Psoas muscle (tissue), 8 donors: Measurements from ENCODE around the gene ANKRD28. TPM values are rescaled to one million over a fixed set of nuclear protein-coding genes. Genes with fewer than 3 reads are reported as not detected.

Source experiments
- ATAC-seq, 4 donors: fragments of 200-7000 bp; cut with Tn5 transposase; one replicate each; pipeline ENCODE4 v1.9.1; 2020; ENCODE audit warnings: moderate library complexity in 3 of 4, mild to moderate bottlenecking in 2 of 4
- DNase-seq, 2 donors: peaks; one replicate each; pipeline ENCODE4 v3.0.0-alpha.2; 2020
- H3K27ac ChIP-seq: fragments of 200-600 bp; one replicate; pipeline ENCODE4 v1.8.0; 2022
- H3K27me3 ChIP-seq, 3 donors: fragments of 200-600 bp in 1 of 3; one replicate each; pipeline versions ENCODE4 v1.6.1 to v1.8.0; 2013 to 2022; ENCODE audit warnings: low read length in 2 of 3, mild to moderate bottlenecking in 2 of 3, moderate library complexity in 1 of 3; ENCODE audit not compliant: insufficient read depth in 3 of 3
- H3K36me3 ChIP-seq, 2 donors: fragments of 200-600 bp in 1 of 2; one replicate each; pipeline versions ENCODE4 v1.6.1 to v1.8.0; 2013 to 2022; ENCODE audit warnings: low read depth in 1 of 2, mild to moderate bottlenecking in 1 of 2, moderate library complexity in 1 of 2; ENCODE audit not compliant: insufficient read depth in 1 of 2
- H3K4me1 ChIP-seq: fragments of 200-600 bp; one replicate; pipeline ENCODE4 v1.8.0; 2022
- H3K4me3 ChIP-seq: fragments of 200-600 bp; one replicate; pipeline ENCODE4 v1.8.0; 2022; ENCODE audit warnings: mild to moderate bottlenecking
- H3K9me3 ChIP-seq: fragments of 200-600 bp; one replicate; pipeline ENCODE4 v1.8.0; 2022
- CTCF ChIP-seq: fragments of 200-600 bp; IDR thresholded peaks from one replicate; pipeline ENCODE4 v1.8.0; 2022; ENCODE audit warnings: antibody characterized with exemption
- WGBS, 3 donors: extraction: QIAGEN DNeasy Blood & Tissue Kit; methylation state at CpG; one replicate each; pipeline versions ENCODE4 v1.1.6 to v1.1.7; 2013; 5-methylcytosine and 5-hydroxymethylcytosine counted together
- intact Hi-C, 2 donors: fragments of 100-400 bp; cut with DNase I; formaldehyde crosslinking; loops; one replicate each; pipeline versions ENCODE4 v1.11.0 to v1.14.2; 2022
- polyA plus RNA-seq, 3 donors: library from polyadenylated mRNA; stranded (reverse); fragments of 200-250 nt; gene quantifications; one replicate each; pipeline ENCODE4 v1.2.3, GENCODE V29; 2013
- total RNA-seq, 4 donors: library from RNA; stranded (reverse); fragmentation: NEBNext Ultra II Directional in 2 of 4; extraction: Animal tissue kit (Norgen Biotek cat#: 25700) in 2 of 4; gene quantifications; one replicate each; pipeline versions ENCODE4 v1.2.1 to v1.2.4, GENCODE V29; 2021 to 2023
- donor health status: healthy with polysubstance abuse.
- donor health status: DM: no; HTN: no; CAD: no; lungs with moderate emphysema.
- donor health status: Bipolar disorder and iron deficiency.
- donor health status: healthy.
- donor health status: DM: yes; HTN: yes; CAD: no.
- donor health status: DM: no; HTN: no; CAD: no.
- donor health status: DM: no; HTN: no; CAD: no.
- donor health status: DM: yes; HTN: yes; CAD: no.

The ANKRD28 gene
- total and polyA plus RNA-seq, 7 donors = 32.4 to 90.8 (median 69.3) TPM

- 78 to 90% (median 83%) methylated on average over 5 of the region's 5 CpGs for WGBS, 3 donors
- TF ChIP-seq CTCF = no peak
- Histone ChIP-seq H3K9me3 (peaks cover 14% of the 10 kb centered on the region), H3K4me1 (no peaks in the 10 kb centered on the region), H3K4me3 (no peak overlapping the region), H3K36me3 (no peaks in the 10 kb centered on the region), H3K27me3 (no peaks in the 10 kb centered on the region), H3K27ac (no peak overlapping the region)
- intact Hi-C loops = no loop called here
- no peak for DNase-seq
- ATAC-seq = no peak
Measured at GRCh38 chr3:15659254-15659975, 138.4 kb downstream of the ANKRD28 start.

GRCh38 chr3:15657016-15657415, 140.8 kb downstream of the ANKRD28 start:
- Histone ChIP-seq H3K9me3 (peaks cover 14% of the 10 kb centered on the region), H3K27ac (no peak overlapping the region), H3K36me3 (no peaks in the 10 kb centered on the region), H3K4me3 (no peak overlapping the region), H3K27me3 (no peaks in the 10 kb centered on the region), H3K4me1 (no peaks in the 10 kb centered on the region)
- peak in 2 of 4 donors; percentile 11 to 39 for ATAC-seq
- DNase-seq = no peak
- intact Hi-C loops = no loop called here
- TF ChIP-seq CTCF = no peak

GRCh38 chr3:15656342-15656741, 141.4 kb downstream of the ANKRD28 start:
- no peak for TF ChIP-seq CTCF
- Histone ChIP-seq H3K36me3 (no peaks in the 10 kb centered on the region), H3K27ac (no peak overlapping the region), H3K4me1 (no peaks in the 10 kb centered on the region), H3K9me3 (peaks cover 14% of the 10 kb centered on the region), H3K4me3 (no peak overlapping the region), H3K27me3 (no peaks in the 10 kb centered on the region)
- intact Hi-C loops = no loop called here
- DNase-seq (no peak), ATAC-seq (no peak)
- 77 to 98% (median 94%) methylated on average over 5 of the region's 5 CpGs for WGBS, 3 donors

GRCh38 chr3:15654891-15655290, 142.9 kb downstream of the ANKRD28 start:
- no peaks in the 10 kb centered on the region for H3K4me1 ChIP-seq
- H3K27me3 ChIP-seq = no peaks in the 10 kb centered on the region
- ATAC-seq = no peak
- no peak for TF ChIP-seq CTCF
- DNase-seq = no peak
- intact Hi-C loops = no loop called here
- no peak overlapping the region for H3K4me3 ChIP-seq
- WGBS, 3 donors = 65 to 79% (median 66%) methylated on average over 9 of the region's 9 CpGs
- H3K27ac ChIP-seq = no peak overlapping the region
- no peaks in the 10 kb centered on the region for H3K36me3 ChIP-seq
- H3K9me3 ChIP-seq = peaks cover 14% of the 10 kb centered on the region

GRCh38 chr3:15654127-15654526, 143.7 kb downstream of the ANKRD28 start:
- intact Hi-C loops = no loop called here
- no peaks in the 10 kb centered on the region for H3K4me1 ChIP-seq
- H3K27ac ChIP-seq = no peak overlapping the region
- no peak overlapping the region for H3K4me3 ChIP-seq
- TF ChIP-seq CTCF = no peak
- H3K9me3 ChIP-seq = peaks cover 14% of the 10 kb centered on the region
- DNase-seq (no peak), ATAC-seq (no peak)
- H3K36me3 ChIP-seq = no peaks in the 10 kb centered on the region
- no peaks in the 10 kb centered on the region for H3K27me3 ChIP-seq
